GM12878 (cell line): ENCODE data around the gene KRT81. TPM values are rescaled to one million over a fixed set of nuclear protein-coding genes. Genes with fewer than 3 reads are reported as not detected.

ENCODE experiments used
- ATAC-seq: fragments of 200-7000 bp; cut with Tn5 transposase; 3 replicates; pipeline ENCODE4 v1.9.1; 2020; ENCODE audit warnings: mild to moderate bottlenecking, moderate library complexity
- BruUV-seq: library from RNA; stranded (reverse); fragments of 400-500 nt; replicated peaks from 2 replicates; lab custom pipeline; 2021; lab: Mats Ljungman, UMichigan
- CTCF ChIA-PET: fragments of 300-600 bp; sonication (Branson Sonifier 250); formaldehyde crosslinking; extraction: SDS; loops from one replicate; lab custom pipeline; 2021; ENCODE audit warnings: inconsistent platforms; lab: Yijun Ruan, JAX
- POLR2A ChIA-PET: fragments of 350-600 bp; formaldehyde crosslinking; extraction: SDS; loops from one replicate; lab custom pipeline; 2021; ENCODE audit warnings: inconsistent platforms; lab: Charles Lee
- RAD21 ChIA-PET: fragments of 300-600 bp; sonication (Branson Sonifier 250); formaldehyde crosslinking; loops from one replicate; lab custom pipeline; 2023; ENCODE audit warnings: antibody characterized with exemption; ENCODE audit not compliant: unreplicated experiment; lab: Charles Lee
- SMC1A ChIA-PET: fragments of 300-600 bp; sonication (Branson Sonifier 250); formaldehyde crosslinking; loops from one replicate; lab custom pipeline; 2023; ENCODE audit not compliant: unreplicated experiment, uncharacterized antibody; lab: Charles Lee
- DNase-seq: peaks from one replicate; pipeline ENCODE4 v3.0.0-alpha.2; 2011; ENCODE audit warnings: low read depth, low spot score
- FAIRE-seq: peaks from 3 replicates; lab custom pipeline; 2011; peaks lifted over from hg19 to GRCh38; lab: Jason Lieb, UNC
- H2AFZ ChIP-seq: 2 replicates; pipeline ENCODE4 v1.6.0; 2011; ENCODE audit warnings: low read depth, low read length, control low read depth; ENCODE audit not compliant: control insufficient read depth
- H3K27ac ChIP-seq: 2 replicates; pipeline ENCODE4 v1.5.1; 2011; ENCODE audit warnings: control low read depth; ENCODE audit not compliant: control insufficient read depth, insufficient read depth
- H3K27me3 ChIP-seq, 2 experiments: replicated peaks in 1 of 2; 2 replicates each; pipeline versions ENCODE4 v1.6.0 to v1.6.1; 2011; ENCODE audit warnings: low read length in 1 of 2; ENCODE audit not compliant: control insufficient read depth in 2 of 2, insufficient read depth in 2 of 2
- H3K36me3 ChIP-seq, 2 experiments: 2 replicates each; pipeline ENCODE4 v1.5.1; 2011; ENCODE audit warnings: low read length in 1 of 2; ENCODE audit not compliant: control insufficient read depth in 2 of 2, insufficient read depth in 2 of 2
- H3K4me1 ChIP-seq: 2 replicates; pipeline ENCODE4 v1.6.1; 2011; ENCODE audit warnings: mild to moderate bottlenecking, low read length, moderate library complexity, mixed read lengths; ENCODE audit not compliant: control insufficient read depth, insufficient read depth
- H3K4me2 ChIP-seq: 2 replicates; pipeline ENCODE4 v1.6.0; 2011; ENCODE audit warnings: control low read depth; ENCODE audit not compliant: control insufficient read depth, insufficient read depth
- H3K4me3 ChIP-seq: fragments of 200-600 bp; sonication (generic); 2 replicates; pipeline ENCODE4 v1.5.1; 2016
- H3K79me2 ChIP-seq: 2 replicates; pipeline ENCODE4 v1.6.0; 2011; ENCODE audit warnings: low read length; ENCODE audit not compliant: control insufficient read depth, insufficient read depth
- H3K9ac ChIP-seq: 2 replicates; pipeline ENCODE4 v1.8.0; 2011; ENCODE audit warnings: low read length, control low read depth, mixed read lengths; ENCODE audit not compliant: control insufficient read depth, insufficient read depth
- H3K9me3 ChIP-seq: replicated peaks from 3 replicates; pipeline ENCODE4 v1.5.1; 2011; ENCODE audit warnings: mild to moderate bottlenecking, low read length; ENCODE audit not compliant: control insufficient read depth, insufficient read depth
- H4K20me1 ChIP-seq: 2 replicates; pipeline ENCODE4 v1.6.0; 2011; ENCODE audit not compliant: control insufficient read depth, insufficient read depth
- DPF2 ChIP-seq: fragments of 450-650 bp; IDR thresholded peaks from 2 replicates; pipeline ENCODE4 v1.6.1; 2017; ENCODE audit warnings: mild to moderate bottlenecking
- JUNB ChIP-seq: IDR thresholded peaks from 2 replicates; pipeline ENCODE4 v1.6.1; 2016; ENCODE audit warnings: antibody characterized with exemption, mild to moderate bottlenecking
- KLF5 ChIP-seq: fragments of 450-650 bp; IDR thresholded peaks from 2 replicates; pipeline ENCODE4 v1.6.1; 2014; ENCODE audit warnings: mild to moderate bottlenecking; ENCODE audit not compliant: partially characterized antibody
- MLLT1 ChIP-seq: fragments of 450-650 bp; IDR thresholded peaks from 2 replicates; pipeline ENCODE4 v1.6.1; 2016; ENCODE audit warnings: mild to moderate bottlenecking
- MXI1 ChIP-seq: fragments of 150-350 bp; IDR thresholded peaks from 2 replicates; pipeline ENCODE4 v1.6.1; 2011; ENCODE audit warnings: low read depth, mild to moderate bottlenecking, inconsistent platforms, low read length, improper control_type of control experiment
- NKRF ChIP-seq: fragments of 450-650 bp; conservative IDR thresholded peaks from 2 replicates; pipeline ENCODE4 v1.6.1; 2017; ENCODE audit warnings: mild to moderate bottlenecking, moderate library complexity
- PAX8 ChIP-seq: fragments of 450-650 bp; IDR thresholded peaks from 2 replicates; pipeline ENCODE4 v1.6.1; 2017; ENCODE audit warnings: mild to moderate bottlenecking, moderate library complexity
- RBBP5 ChIP-seq: fragments of 200-600 bp; sonication (generic); conservative IDR thresholded peaks from 2 replicates; pipeline ENCODE4 v1.6.1; 2016
- REST ChIP-seq: IDR thresholded peaks from 2 replicates; pipeline ENCODE4 v1.6.1; 2012; ENCODE audit warnings: mild to moderate bottlenecking, low read depth, low read length
- SREBF2 ChIP-seq: IDR thresholded peaks from 2 replicates; pipeline ENCODE4 v1.6.1; 2012; ENCODE audit warnings: mild to moderate bottlenecking, low read length
- ZBTB40 ChIP-seq: fragments of 450-650 bp; IDR thresholded peaks from 2 replicates; pipeline ENCODE4 v1.6.1; 2016; ENCODE audit warnings: mild to moderate bottlenecking, moderate library complexity, borderline replicate concordance
- ZNF24 ChIP-seq: fragments of 450-650 bp; IDR thresholded peaks from 2 replicates; pipeline ENCODE4 v1.6.1; 2017; ENCODE audit warnings: antibody characterized with exemption, mild to moderate bottlenecking
- ZNF274 ChIP-seq: IDR thresholded peaks from one replicate; pipeline ENCODE4 v1.8.0; 2011; ENCODE audit not compliant: insufficient read length, insufficient read depth
- ZNF622 ChIP-seq: fragments of 450-650 bp; IDR thresholded peaks from 2 replicates; pipeline ENCODE4 v1.6.1; 2017; ENCODE audit warnings: mild to moderate bottlenecking, inconsistent platforms
- WGBS: methylation state at CpG from one replicate; pipeline ENCODE4 v1.1.6; 2016; ENCODE audit warnings: low lambda C conversion rate; ENCODE audit not compliant: insufficient replicate concordance, insufficient coverage; ENCODE audit errors: missing lambda C conversion rate; 5-methylcytosine and 5-hydroxymethylcytosine counted together
- in situ Hi-C: fragments of 300-500 bp; cut with MboI; formaldehyde crosslinking; loops from 9 replicates; pipeline ENCODE4 v1.14.3; 2018; ENCODE audit warnings: mixed read lengths
- intact Hi-C: fragments of 100-400 bp; cut with micrococcal nuclease; formaldehyde crosslinking; loops from one replicate; pipeline ENCODE4 v1.14.2; 2022; ENCODE audit not compliant: unreplicated experiment
- polyA plus RNA-seq, 11 experiments: library from polyadenylated mRNA; depleted of rRNA in 4 of 11; unstranded in 6 of 11; stranded (reverse) in 5 of 11; fragments of >200 nt; fragmentation: Nextera tagmentation in 4 of 11; fragmentation: Illumina TruSeq in 1 of 11; extraction: Ambion mirVana in 4 of 11; extraction: Trizol in 1 of 11; gene quantifications; 1 replicate in 1 of 11; 2 replicates in 10 of 11; pipeline versions ENCODE4 v1.2.1 to v1.2.3, GENCODE V29; 2011 to 2016; ENCODE audit warnings: inconsistent platforms in 2 of 11, missing spikeins in 2 of 11, low read depth in 1 of 11
- total RNA-seq, 4 experiments: library from RNA; depleted of rRNA in 3 of 4; stranded (reverse); fragments of >200 nt in 3 of 4; fragmentation: Illumina TruSeq in 1 of 4; extraction: Trizol in 1 of 4; gene quantifications; 2 replicates each; pipeline versions ENCODE4 v1.2.1 to v1.2.3, GENCODE V29; 2013 to 2021

Gene KRT81
- total and polyA plus RNA-seq, 10 of the 15 experiments (the other 5 are each of a cell fraction or from before 2014, with no cell fraction given) = 0.05 to 0.15 TPM; not detected in 8

- Histone ChIP-seq H3K4me3 (no peak overlapping the region), H3K27ac (no peak overlapping the region), H4K20me1 (no peaks in the 10 kb centered on the region), H3K4me1 (peaks cover 9% of the 10 kb centered on the region), H2AFZ (no peak overlapping the region), H3K4me2 (no peak overlapping the region), H3K79me2 (no peaks in the 10 kb centered on the region), H3K27me3 (peaks cover 14 to 18% of the 10 kb centered on the region in 2 experiments; a peak in 3 of 4 replicates), H3K9me3 (no peaks in the 10 kb centered on the region), H3K9ac (no peak overlapping the region), H3K36me3 (no peaks in the 10 kb centered on the region)
- BruUV-seq = no TSS peak
- 41% methylated on average over 15 of the region's 15 CpGs for WGBS
- FAIRE-seq = no peak
- in situ Hi-C loops = no loop called here
- no peak for ATAC-seq
- RAD21 ChIA-PET = no interaction called here
- CTCF ChIA-PET = interaction anchor here (0.7 to 3.7 kb wide), 6 partner anchors 15 to 123 kb away, joined by 3 to 18 read pairs (median 4); no protein-coding TSS in a partner anchor
- SMC1A ChIA-PET = interaction anchor here (0.6 kb wide), 1 partner anchor 25 kb away, joined by 3 read pairs; no protein-coding TSS in a partner anchor
- DNase-seq = no peak
- intact Hi-C loops = no loop called here
- POLR2A ChIA-PET = no interaction called here
- no peak for TF ChIP-seq REST
- TF ChIP-seq SREBF2 = no peak
- no peak for TF ChIP-seq RBBP5
- TF ChIP-seq PAX8 = no peak
- no peak for TF ChIP-seq ZNF274
- no peak for TF ChIP-seq ZNF622
- no peak for TF ChIP-seq ZBTB40
- no peak for TF ChIP-seq MXI1
- no peak for TF ChIP-seq JUNB
- no peak for TF ChIP-seq MLLT1
- TF ChIP-seq NKRF = no peak
- TF ChIP-seq KLF5 = no peak
- no peak for TF ChIP-seq DPF2
- no peak for TF ChIP-seq ZNF24
Observed at GRCh38 chr12:52308806-52309425, 17.6 kb upstream of the KRT81 start.
